ENCODE data around the gene ATP9B. TPM values are rescaled to one million over a fixed set of nuclear protein-coding genes. Genes with fewer than 3 reads are reported as not detected.
A peak's percentile ranks its signal among the peaks of the same experiment; 100 is the strongest.

ATP9B gene
- total RNA-seq, 1 experiment from 2014 or later, result 17.8 TPM

GRCh38 chr18:79211844-79212243, 142.7 kb downstream of the ATP9B start:
- POLR2A ChIA-PET, result no interaction called here
- DNase-seq (ENCODE audit: low read depth, low spot score), result no peak
- H3K4me2 ChIP-seq (ENCODE audit: low read length), result no peak overlapping the region

GRCh38 chr18:79214056-79214455, 144.9 kb downstream of the ATP9B start:
- no peak overlapping the region for H3K9ac ChIP-seq (ENCODE audit: low read length)
- RAD21 ChIA-PET (ENCODE audit: low non-redundant PET in 1 of 2, low total read pairs in 2 of 2, uncharacterized antibody in 2 of 2, unreplicated experiment in 2 of 2), result no interaction called here
- no peak overlapping the region for H3K4me2 ChIP-seq (ENCODE audit: low read length)
- DNase-seq (ENCODE audit: low read depth, low spot score), result no peak
- H3K9me2 ChIP-seq (ENCODE audit: insufficient read depth), result no peaks in the 10 kb centered on the region
- BruUV-seq (replicated peaks), result no TSS peak
- POLR2A ChIA-PET, result no interaction called here
- CTCF ChIA-PET, result no interaction called here
- H3K79me2 ChIP-seq (ENCODE audit: insufficient read depth, low read length), result no peaks in the 10 kb centered on the region
- no peaks in the 10 kb centered on the region for H3K36me3 ChIP-seq (ENCODE audit: control insufficient read depth in 1 of 2, insufficient read depth in 2 of 2, low read length in 2 of 2)
- H4K20me1 ChIP-seq (ENCODE audit: insufficient read depth), result no peaks in the 10 kb centered on the region
- H2AFZ ChIP-seq (ENCODE audit: low read depth, low read length, poor library complexity, severe bottlenecking), result no peak overlapping the region
- intact Hi-C loops (cut with micrococcal nuclease), result no loop called here
- TF ChIP-seq ZBTB33 (IDR thresholded peaks at IDR 0.05; ENCODE audit: extremely low read depth, insufficient replicate concordance, low read length) (no peak), POLR2AphosphoS5 (IDR thresholded peaks at IDR 0.05; ENCODE audit: low read depth, low read length) (no peak), FOSL1 (IDR thresholded peaks at IDR 0.05; ENCODE audit: low read depth) (no peak), ATF3 (IDR thresholded peaks at IDR 0.05) (no peak)
- H3K27me3 ChIP-seq (ENCODE audit: insufficient read depth, low read length), result no peaks in the 10 kb centered on the region
- ATAC-seq, result no peak
- no peaks in the 10 kb centered on the region for H3K9me3 ChIP-seq (ENCODE audit: control insufficient read depth in 1 of 2, insufficient read depth in 1 of 2, low read depth in 1 of 2, low read length in 2 of 2)
- no peak overlapping the region for H3K27ac ChIP-seq (ENCODE audit: low read depth, low read length)
- no peak overlapping the region for H3K4me3 ChIP-seq (replicated peaks in 1 of 2; ENCODE audit: low read depth in 1 of 2, low read length in 2 of 2)
- H3K4me1 ChIP-seq (ENCODE audit: control insufficient read depth in 1 of 2, insufficient read depth in 2 of 2, low read length in 2 of 2), result no peaks in the 10 kb centered on the region

More at GRCh38 chr18:79211844-79212243, 142.7 kb downstream of the ATP9B start:
- H3K9ac ChIP-seq (ENCODE audit: low read length), result no peak overlapping the region
- H3K36me3 ChIP-seq (ENCODE audit: control insufficient read depth in 1 of 2, insufficient read depth in 2 of 2, low read length in 2 of 2), result no peaks in the 10 kb centered on the region
- H3K27ac ChIP-seq (ENCODE audit: low read depth, low read length), result no peak overlapping the region
- intact Hi-C loops (cut with micrococcal nuclease), result no loop called here
- CTCF ChIA-PET, result no interaction called here
- no peaks in the 10 kb centered on the region for H3K27me3 ChIP-seq (ENCODE audit: insufficient read depth, low read length)
- H3K79me2 ChIP-seq (ENCODE audit: insufficient read depth, low read length), result no peaks in the 10 kb centered on the region
- no peak for ATAC-seq
- no peaks in the 10 kb centered on the region for H3K9me2 ChIP-seq (ENCODE audit: insufficient read depth)
- RAD21 ChIA-PET (ENCODE audit: low non-redundant PET in 1 of 2, low total read pairs in 2 of 2, uncharacterized antibody in 2 of 2, unreplicated experiment in 2 of 2), result no interaction called here
- no peaks in the 10 kb centered on the region for H4K20me1 ChIP-seq (ENCODE audit: insufficient read depth)
- TF ChIP-seq SIN3A (IDR thresholded peaks at IDR 0.05; ENCODE audit: low read depth) (no peak), CEBPB (IDR thresholded peaks at IDR 0.05; ENCODE audit: low read depth) (peak; percentile 69)
- H3K4me3 ChIP-seq (replicated peaks in 1 of 2; ENCODE audit: low read depth in 1 of 2, low read length in 2 of 2), result no peak overlapping the region
- H2AFZ ChIP-seq (ENCODE audit: low read depth, low read length, poor library complexity, severe bottlenecking), result no peak overlapping the region
- BruUV-seq (replicated peaks), result no TSS peak
- H3K9me3 ChIP-seq (ENCODE audit: control insufficient read depth in 1 of 2, insufficient read depth in 1 of 2, low read depth in 1 of 2, low read length in 2 of 2), result no peaks in the 10 kb centered on the region
- H3K4me1 ChIP-seq (ENCODE audit: control insufficient read depth in 1 of 2, insufficient read depth in 2 of 2, low read length in 2 of 2), result no peaks in the 10 kb centered on the region

Measured in HCT116 (cell line).